CD4-positive, alpha-beta T cell treated with Interleukin-4 for 1 hour (primary cell): ENCODE measurements around the gene AGBL3.
"Not testable (repeated sequence)": the region's sequence is repeated elsewhere in the genome, so short reads cannot be mapped to it uniquely, and the experiment has no call there.

ENCODE experiments used
- DNase-seq, 2 donors: peaks; one replicate each; pipeline ENCODE4 v3.0.0-alpha.2; 2020 to 2022

Gene AGBL3

DNA sequence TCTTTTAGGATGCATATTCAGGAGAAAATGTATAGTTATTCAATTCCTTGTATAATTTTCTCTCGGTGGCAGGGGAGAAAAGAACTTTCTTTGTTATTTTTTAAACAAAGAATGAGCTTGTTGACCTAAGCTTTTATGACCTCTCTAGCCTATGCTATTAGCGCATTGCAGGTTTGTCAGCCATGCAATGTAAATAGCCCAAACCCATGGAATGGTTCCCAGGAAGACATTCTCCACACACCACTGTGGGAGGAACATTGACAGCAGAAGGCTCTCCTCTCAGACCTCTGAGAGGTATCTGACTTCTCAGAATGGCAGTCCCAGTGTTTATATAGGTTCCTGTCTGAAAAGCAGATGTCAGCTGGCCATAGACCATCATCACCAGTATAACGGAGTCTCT, 19.6 kb upstream of the AGBL3 start:
- no peak for DNase-seq

GRCh38 chr7:134968110-134968509, 18.2 kb upstream of the AGBL3 start:
- DNase-seq, result no peak

- not testable (repeated sequence) for DNase-seq
Observed at GRCh38 chr7:134981645-134982044, 4.7 kb upstream of the AGBL3 start.

DNA sequence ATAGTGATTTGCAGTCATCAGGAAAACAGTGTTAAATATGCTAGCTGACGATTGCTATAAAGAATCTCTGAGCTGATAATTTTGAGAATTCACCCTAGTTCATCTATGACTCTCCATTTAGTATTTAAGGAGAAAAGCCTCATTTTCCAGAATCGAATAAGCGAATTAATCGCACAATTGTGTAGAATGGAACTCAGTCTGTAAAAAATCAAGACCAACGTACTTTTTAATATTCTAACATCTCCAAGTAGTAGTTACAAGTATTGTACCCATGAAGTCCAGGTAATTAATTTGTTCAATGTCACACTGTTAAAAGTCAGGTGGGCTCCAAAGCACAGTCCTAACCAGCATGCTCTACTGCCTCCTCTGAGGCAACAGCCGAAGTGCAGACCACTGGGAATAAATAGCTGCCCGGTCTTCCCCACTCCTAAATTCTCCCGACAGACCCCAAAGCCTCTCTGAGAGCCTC, 380 bp upstream of the AGBL3 start:
- DNase-seq, result no peak

GRCh38 chr7:134988161-134988560, 1.9 kb downstream of the AGBL3 start:
- DNase-seq, result no peak

GRCh38 chr7:134991469-134992339, 5.4 kb downstream of the AGBL3 start:
- DNase-seq, result no peak

DNA sequence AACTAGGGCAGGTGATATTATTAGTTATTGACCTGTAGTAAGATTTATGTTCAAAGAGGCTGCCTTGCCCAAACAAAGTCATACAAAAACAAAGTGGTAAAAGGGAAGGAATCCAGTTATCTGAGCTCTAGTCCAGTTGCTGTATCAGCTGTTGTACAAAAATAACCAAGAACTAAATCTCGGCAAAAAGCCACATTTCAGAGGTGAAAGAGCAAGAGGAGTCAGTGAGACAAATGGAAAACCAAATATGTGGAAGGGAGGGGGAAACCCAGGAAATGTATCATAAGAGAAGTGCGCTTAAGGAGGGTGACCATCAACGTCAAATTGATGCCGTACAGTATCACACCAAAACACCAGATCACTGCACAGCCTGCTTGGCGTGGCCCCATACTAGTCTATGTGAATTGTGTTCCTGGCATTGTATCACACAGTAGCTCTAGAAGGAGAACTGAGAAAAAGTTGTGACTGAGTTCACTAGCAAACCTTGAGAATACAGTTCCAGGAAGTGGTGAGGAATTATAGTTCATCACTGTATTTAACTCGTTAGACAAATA, 6.4 kb downstream of the AGBL3 start:
- peak in 1 of 2 donors; percentile 45 for DNase-seq

- no peak for DNase-seq
Observed at GRCh38 chr7:134993877-134994456, 7.7 kb downstream of the AGBL3 start.

DNA sequence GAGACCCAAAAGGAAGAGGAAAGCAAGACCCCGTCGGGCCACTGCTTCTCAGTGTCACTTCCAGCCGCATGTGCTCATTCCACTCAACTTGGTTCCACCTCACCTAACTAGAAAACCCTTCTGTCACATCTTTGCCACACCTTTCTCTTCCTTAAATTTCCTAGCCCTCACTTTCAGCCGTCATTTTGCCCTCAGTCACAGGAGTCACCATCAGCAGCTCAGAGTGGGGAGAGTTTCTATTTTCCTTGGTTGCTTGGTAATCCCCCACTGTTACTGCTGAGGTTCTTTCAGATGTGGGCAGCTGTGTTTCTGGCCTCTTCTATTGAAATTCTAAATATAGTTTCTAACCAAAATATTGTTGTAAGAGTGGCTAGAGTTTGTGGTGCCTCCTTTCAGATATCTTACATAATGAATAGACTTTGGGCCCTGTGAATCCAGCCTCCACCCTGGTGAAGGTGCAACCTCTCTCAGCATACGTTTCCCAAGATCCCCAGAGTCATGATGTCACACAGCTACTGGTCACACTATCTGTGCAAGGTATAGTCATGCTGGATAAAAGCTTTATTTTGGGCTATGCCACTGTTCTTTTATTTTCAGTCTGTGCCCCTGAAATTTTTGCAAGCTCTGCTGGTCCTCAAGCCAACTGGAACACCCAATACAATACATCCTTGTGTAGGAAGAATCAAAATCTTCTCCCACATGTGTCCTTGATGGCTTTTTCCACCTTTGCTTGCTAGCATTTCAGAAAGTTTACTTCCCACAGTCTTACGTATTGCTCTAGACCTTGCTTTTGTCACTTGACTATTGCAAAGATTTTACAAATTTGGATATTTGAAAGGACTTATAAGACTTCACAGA, 9.2 kb downstream of the AGBL3 start:
- peak; percentile 61 to 64 for DNase-seq

DNA sequence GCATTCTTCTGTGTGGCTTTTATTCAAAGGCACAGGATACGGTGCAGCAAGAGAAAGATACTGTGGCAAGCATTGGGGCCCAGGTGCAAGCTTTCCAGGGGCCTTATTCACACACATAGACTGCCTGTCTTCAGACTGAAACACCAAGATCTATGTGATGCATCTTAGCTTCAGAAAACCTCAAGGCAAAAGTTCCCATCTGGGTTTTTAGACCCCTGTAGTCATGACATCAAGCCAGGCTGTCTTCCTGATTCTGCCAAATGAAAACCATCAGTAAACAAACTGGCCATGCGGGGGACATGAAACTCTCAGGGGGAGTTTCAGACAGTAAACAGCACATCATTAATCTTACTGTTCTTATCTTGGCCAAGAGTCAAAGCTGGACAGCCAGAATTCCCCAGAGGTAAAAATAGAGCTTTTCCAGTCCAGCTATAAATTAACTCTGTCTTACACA, 9.8 kb downstream of the AGBL3 start:
- peak; percentile 18 to 26 for DNase-seq

DNA sequence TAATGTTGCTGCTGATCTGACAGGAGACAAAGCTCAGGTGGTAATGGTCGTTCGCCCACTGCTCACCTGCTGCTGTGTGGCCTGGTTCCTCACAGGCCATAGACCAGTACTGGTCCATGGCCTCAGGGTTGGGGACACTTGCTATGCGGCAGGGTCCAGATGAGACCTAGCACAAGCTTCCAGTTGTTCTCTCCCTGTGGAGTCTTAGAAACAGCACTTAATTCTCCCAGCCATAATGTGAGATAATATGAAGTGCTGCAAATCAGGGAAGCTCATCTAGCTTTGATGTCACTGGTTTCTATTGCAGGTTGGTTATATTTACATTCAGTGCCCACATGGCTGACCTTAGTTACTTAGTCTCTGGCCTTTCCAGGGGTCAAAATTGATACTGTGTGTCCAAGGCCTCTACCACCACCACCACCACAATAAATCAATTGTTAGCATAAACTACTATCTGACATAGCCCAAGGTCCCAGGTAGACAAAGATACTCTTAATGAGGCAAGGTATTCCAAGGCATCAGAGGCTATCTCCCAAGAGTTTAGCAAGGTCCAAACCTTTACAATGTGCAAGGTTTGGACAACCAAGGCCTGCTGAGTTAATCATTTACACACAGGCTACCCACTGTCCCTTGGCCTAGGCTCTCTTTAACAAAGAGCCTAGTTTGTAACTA, 11.0 kb downstream of the AGBL3 start:
- no peak for DNase-seq

DNA sequence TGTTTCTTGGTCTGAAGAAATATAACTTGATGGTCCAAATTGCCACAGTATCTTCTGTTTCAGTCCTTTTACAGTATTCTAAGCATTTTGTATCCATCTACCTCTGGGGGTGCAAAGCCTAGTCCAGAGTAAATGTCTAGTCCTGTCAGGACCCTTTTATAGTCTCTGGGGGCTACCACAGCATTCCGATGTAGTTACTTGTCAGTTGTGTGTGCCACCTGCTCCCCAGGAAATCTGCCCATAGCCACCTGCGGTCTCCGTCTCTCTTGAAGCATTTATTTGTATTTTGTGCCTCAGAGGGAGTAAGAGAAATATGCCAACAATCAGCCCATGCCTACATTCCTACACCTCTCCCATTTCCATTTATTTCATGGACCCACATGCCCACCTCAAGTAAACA, 12.8 kb downstream of the AGBL3 start:
- DNase-seq, result no peak

- no peak for DNase-seq
Observed at GRCh38 chr7:135001390-135002165, 15.3 kb downstream of the AGBL3 start.

GRCh38 chr7:135012229-135012628, 25.9 kb downstream of the AGBL3 start:
- DNase-seq, result no peak

- no peak for DNase-seq
Observed at GRCh38 chr7:135023622-135024021, 37.3 kb downstream of the AGBL3 start.

DNA sequence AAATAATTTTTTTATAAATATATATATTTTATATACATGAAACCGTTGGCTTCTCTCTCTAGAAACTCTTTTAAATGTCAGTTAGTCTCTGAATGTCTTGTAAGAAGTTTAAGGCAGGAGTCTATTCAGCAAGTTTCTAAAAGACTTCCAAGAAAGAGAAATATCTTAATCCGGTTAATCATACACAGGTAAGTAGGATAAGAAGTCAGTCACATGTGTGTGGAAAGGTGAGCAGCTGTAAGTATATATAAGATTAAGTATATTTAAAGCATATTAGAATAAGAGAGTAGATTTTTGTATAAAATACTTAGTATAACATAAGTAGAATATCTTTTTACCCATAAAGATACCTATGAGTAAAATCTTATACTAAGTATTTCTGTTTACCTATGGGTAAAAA, 48.9 kb downstream of the AGBL3 start:
- no peak for DNase-seq

DNA sequence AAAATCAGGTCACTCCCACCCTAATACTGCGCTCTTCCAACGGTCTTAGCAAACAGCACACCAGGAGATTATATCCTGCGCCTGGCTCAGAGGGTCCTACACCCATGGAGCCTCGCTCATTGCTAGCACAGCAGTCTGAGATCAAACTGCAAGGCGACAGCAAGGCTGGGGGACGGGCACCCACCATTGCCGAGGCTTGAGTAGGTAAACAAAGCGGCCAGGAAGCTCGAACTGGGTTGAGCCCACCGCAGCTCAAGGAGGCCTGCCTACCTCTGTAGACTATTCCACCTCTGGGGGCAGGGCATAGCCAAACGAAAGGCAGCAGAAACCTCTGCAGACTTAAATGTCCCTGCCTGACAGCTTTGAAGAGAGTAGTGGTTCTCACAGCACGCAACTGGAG, 80.7 kb downstream of the AGBL3 start:
- not testable (repeated sequence) for DNase-seq

- no peak for DNase-seq
Observed at GRCh38 chr7:135074096-135074495, 87.8 kb downstream of the AGBL3 start.

DNA sequence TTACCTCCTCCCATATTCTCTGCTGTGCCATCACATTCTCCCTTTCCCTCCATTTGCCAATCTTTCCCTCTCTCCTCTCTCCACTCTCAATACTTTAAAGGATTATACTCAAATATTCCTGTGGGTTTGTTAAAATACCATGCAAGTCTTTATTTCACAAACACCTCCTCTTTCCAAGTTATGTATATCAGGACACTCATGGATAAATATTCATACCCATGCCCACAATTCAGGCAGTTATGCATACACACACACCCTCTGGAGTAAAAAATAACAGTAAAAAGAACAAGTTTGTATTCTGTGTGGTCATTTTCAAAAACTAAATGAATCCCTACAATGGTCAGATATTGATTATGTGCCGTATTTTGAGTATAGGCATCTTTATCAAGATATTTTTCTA, 88.2 kb downstream of the AGBL3 start:
- no peak for DNase-seq

- no peak for DNase-seq
Observed at GRCh38 chr7:135075716-135076115, 89.4 kb downstream of the AGBL3 start.

DNA sequence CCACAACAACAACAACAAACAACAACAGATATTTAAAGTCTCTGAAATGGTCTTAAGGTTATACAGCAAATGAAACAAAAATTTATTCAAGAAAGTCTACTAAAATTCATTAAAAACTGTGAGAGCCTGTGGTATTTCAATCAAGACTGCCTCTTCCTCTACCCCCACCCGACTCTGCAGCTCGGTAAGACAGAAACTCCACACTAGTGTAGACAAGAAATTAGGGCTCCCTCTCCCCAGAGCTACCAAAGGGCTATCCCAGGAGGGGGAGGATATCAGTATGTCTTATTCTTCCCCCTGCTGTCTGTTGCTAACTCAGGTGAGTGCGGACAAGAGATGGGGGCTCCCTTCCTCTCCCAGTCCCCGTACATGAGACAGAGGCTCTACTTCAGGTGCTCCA, 90.6 kb downstream of the AGBL3 start:
- DNase-seq, result no peak

GRCh38 chr7:135077642-135078041, 91.3 kb downstream of the AGBL3 start:
- DNase-seq, result no peak
